Measurements from ENCODE around the gene SUGP1.

DNA sequence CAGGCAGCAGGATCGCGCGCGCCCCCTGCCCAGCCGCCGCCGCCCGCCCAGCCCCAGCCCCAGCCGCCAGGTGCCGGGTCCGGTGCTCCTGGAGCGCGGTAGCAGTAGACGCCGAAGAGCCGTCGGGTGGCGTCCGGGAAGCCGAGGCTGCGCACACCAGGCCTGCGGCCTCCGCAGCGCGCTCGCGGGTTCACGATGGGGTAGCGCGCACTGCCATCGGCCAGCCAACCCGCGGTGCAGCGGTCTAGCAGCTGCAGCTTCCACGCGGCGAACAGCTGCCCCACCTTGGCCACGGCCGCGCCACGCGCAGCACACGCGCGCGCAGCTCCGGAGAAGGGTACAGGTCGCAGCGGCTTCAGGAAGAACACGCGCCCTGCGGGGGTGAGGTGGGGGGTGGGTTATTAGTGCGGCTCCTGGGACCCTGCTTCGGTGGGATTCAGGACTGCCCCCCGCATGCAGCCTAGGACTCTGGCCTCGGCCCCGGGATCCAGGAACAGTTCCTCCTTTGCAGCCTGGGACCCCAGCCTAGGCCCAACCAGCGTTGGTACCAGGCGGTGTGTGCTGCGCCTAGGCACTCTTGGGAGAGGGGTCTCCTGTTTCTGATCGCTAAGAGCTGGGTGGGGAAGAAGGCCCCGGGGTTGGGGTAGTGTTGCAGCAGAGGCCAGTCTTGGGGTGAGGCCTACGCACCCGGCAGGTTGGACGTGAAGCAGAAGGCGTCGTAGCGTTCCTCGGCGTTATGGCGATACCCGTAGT is 62.3 kb downstream of the SUGP1 start:
- TF ChIP-seq FOXA1 (IDR thresholded peaks at IDR 0.05) (no peak), EGR1 (IDR thresholded peaks at IDR 0.05; ENCODE audit: low read depth in 2 of 2) (no peak), JUND (IDR thresholded peaks at IDR 0.05) (no peak), TAF1 (conservative IDR thresholded peaks at IDR 0.05) (no peak), SP1 (IDR thresholded peaks at IDR 0.05) (no peak), RXRA (IDR thresholded peaks at IDR 0.05) (no peak)
- TF ChIP-seq, protein P1, sequence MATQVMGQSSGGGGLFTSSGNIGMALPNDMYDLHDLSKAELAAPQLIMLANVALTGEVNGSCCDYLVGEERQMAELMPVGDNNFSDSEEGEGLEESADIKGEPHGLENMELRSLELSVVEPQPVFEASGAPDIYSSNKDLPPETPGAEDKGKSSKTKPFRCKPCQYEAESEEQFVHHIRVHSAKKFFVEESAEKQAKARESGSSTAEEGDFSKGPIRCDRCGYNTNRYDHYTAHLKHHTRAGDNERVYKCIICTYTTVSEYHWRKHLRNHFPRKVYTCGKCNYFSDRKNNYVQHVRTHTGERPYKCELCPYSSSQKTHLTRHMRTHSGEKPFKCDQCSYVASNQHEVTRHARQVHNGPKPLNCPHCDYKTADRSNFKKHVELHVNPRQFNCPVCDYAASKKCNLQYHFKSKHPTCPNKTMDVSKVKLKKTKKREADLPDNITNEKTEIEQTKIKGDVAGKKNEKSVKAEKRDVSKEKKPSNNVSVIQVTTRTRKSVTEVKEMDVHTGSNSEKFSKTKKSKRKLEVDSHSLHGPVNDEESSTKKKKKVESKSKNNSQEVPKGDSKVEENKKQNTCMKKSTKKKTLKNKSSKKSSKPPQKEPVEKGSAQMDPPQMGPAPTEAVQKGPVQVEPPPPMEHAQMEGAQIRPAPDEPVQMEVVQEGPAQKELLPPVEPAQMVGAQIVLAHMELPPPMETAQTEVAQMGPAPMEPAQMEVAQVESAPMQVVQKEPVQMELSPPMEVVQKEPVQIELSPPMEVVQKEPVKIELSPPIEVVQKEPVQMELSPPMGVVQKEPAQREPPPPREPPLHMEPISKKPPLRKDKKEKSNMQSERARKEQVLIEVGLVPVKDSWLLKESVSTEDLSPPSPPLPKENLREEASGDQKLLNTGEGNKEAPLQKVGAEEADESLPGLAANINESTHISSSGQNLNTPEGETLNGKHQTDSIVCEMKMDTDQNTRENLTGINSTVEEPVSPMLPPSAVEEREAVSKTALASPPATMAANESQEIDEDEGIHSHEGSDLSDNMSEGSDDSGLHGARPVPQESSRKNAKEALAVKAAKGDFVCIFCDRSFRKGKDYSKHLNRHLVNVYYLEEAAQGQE (IDR thresholded peaks at IDR 0.05): no peak
- TF ChIP-seq, protein P2, sequence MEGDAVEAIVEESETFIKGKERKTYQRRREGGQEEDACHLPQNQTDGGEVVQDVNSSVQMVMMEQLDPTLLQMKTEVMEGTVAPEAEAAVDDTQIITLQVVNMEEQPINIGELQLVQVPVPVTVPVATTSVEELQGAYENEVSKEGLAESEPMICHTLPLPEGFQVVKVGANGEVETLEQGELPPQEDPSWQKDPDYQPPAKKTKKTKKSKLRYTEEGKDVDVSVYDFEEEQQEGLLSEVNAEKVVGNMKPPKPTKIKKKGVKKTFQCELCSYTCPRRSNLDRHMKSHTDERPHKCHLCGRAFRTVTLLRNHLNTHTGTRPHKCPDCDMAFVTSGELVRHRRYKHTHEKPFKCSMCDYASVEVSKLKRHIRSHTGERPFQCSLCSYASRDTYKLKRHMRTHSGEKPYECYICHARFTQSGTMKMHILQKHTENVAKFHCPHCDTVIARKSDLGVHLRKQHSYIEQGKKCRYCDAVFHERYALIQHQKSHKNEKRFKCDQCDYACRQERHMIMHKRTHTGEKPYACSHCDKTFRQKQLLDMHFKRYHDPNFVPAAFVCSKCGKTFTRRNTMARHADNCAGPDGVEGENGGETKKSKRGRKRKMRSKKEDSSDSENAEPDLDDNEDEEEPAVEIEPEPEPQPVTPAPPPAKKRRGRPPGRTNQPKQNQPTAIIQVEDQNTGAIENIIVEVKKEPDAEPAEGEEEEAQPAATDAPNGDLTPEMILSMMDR (IDR thresholded peaks at IDR 0.05; ENCODE audit: low read depth, low read length, missing input control): no peak
